ENCODE data around the gene ZSWIM9. TPM values are rescaled to one million over a fixed set of nuclear protein-coding genes. Genes with fewer than 3 reads are reported as not detected.

ZSWIM9 gene
- total RNA-seq, 1 donor from 2014 or later = 9.7 TPM

DNA sequence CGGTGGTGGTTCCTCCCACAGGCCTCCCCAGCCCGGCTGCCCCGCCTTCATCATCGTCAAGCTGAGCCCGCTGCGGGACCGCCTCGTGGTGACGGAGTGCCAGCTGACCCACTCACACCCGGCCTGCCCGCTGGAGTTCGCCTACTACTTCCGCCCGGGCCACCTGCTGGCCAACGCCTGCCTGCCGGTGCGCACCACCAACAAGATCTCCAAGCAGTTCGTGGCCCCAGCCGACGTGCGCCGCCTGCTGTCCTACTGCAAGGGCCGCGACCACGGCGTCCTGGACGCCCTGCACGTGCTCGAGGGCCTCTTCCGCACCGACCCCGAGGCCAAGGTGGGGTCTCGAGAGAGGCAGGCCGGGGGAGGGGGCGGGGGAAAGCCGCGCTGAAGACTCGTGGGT is 12.0 kb downstream of the ZSWIM9 start:
- Mint-ChIP-seq H3K4me1 (ENCODE audit: low read depth) (no peaks in the 10 kb centered on the region), H3K27me3 (ENCODE audit: low read depth) (no peaks in the 10 kb centered on the region), H3K4me3 (ENCODE audit: low read depth) (no peak overlapping the region), H3K9me3 (peaks cover 10% of the 10 kb centered on the region), H3K36me3 (ENCODE audit: low read depth) (peaks cover 54% of the 10 kb centered on the region), H3K27ac (no peak overlapping the region)
- no peak for DNase-seq (ENCODE audit: low spot score)
- intact Hi-C loops (cut with micrococcal nuclease) = no loop called here

DNA sequence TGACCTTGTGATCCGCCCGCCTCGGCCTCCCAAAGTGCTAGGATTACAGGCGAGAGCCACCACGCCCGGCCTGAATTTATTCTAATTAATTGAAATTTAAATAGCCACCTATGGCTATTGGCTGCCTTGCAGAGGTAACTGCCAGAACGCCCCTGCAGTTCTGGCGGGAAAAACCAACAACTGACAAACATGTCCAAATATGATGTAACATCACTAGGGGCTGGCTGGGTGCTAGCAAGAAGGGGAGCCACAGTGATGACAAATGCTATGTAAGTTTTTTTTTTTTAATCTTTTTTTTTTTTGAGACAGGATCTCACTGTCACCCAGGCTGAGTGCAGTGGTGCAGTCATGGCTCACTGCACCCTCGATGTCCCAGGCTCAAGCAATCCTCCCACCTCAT is 12.9 kb downstream of the ZSWIM9 start:
- Mint-ChIP-seq H3K36me3 (ENCODE audit: low read depth) (peaks cover 60% of the 10 kb centered on the region), H3K4me3 (ENCODE audit: low read depth) (no peak overlapping the region), H3K27ac (no peak overlapping the region), H3K4me1 (ENCODE audit: low read depth) (no peaks in the 10 kb centered on the region), H3K9me3 (peaks cover 10% of the 10 kb centered on the region), H3K27me3 (ENCODE audit: low read depth) (no peaks in the 10 kb centered on the region)
- intact Hi-C loops (cut with micrococcal nuclease) = no loop called here
- DNase-seq (ENCODE audit: low spot score) = no peak

DNA sequence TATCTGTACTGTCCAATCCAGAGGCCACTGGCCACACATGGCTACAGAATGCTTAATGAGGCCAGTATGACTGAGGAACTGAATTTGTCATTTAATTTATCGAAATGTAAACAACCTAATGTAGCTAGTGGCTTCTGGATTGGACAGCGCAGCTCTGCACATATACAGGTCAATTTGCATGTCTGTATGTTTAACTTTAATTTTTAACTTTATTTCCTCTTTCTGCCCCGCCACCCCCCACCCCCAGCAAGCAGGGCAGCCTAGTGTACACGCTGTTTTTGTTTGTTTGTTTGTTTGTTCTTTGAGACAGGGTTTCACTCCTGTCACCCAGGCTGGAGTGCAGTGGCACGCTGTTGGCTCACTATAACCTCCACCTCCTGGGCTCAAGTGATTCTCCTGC is 15.5 kb downstream of the ZSWIM9 start:
- H3K4me1 Mint-ChIP-seq (ENCODE audit: low read depth) = no peaks in the 10 kb centered on the region

GRCh38 chr19:48186541-48186991 is 16.1 kb downstream of the ZSWIM9 start:
- peaks cover 55% of the 10 kb centered on the region for H3K36me3 Mint-ChIP-seq (ENCODE audit: low read depth)
- no peak overlapping the region for H3K27ac Mint-ChIP-seq
- H3K4me3 Mint-ChIP-seq (ENCODE audit: low read depth) = no peak overlapping the region
- H3K27me3 Mint-ChIP-seq (ENCODE audit: low read depth) = no peaks in the 10 kb centered on the region
- peaks cover 3% of the 10 kb centered on the region for H3K9me3 Mint-ChIP-seq
- intact Hi-C loops (cut with micrococcal nuclease) = no loop called here
- no peaks in the 10 kb centered on the region for H3K4me1 Mint-ChIP-seq (ENCODE audit: low read depth)
- no peak for DNase-seq (ENCODE audit: low spot score)

More for the DNA sequence above, 15.5 kb downstream of the ZSWIM9 start:
- Mint-ChIP-seq H3K9me3 (peaks cover 8% of the 10 kb centered on the region), H3K4me3 (ENCODE audit: low read depth) (no peak overlapping the region), H3K27me3 (ENCODE audit: low read depth) (no peaks in the 10 kb centered on the region), H3K27ac (no peak overlapping the region), H3K36me3 (ENCODE audit: low read depth) (peaks cover 59% of the 10 kb centered on the region)
- intact Hi-C loops (cut with micrococcal nuclease) = no loop called here
- no peak for DNase-seq (ENCODE audit: low spot score)

GRCh38 chr19:48190288-48190884 is 19.9 kb downstream of the ZSWIM9 start:
- H3K36me3 Mint-ChIP-seq (ENCODE audit: low read depth) = peaks cover 30% of the 10 kb centered on the region
- H3K4me3 Mint-ChIP-seq (ENCODE audit: low read depth) = no peak overlapping the region
- H3K9me3 Mint-ChIP-seq = no peaks in the 10 kb centered on the region
- H3K4me1 Mint-ChIP-seq (ENCODE audit: low read depth) = no peaks in the 10 kb centered on the region
- no peak for DNase-seq (ENCODE audit: low spot score)
- intact Hi-C loops (cut with micrococcal nuclease) = no loop called here
- no peak overlapping the region for H3K27ac Mint-ChIP-seq
- H3K27me3 Mint-ChIP-seq (ENCODE audit: low read depth) = no peaks in the 10 kb centered on the region

GRCh38 chr19:48190885-48191284 is 20.4 kb downstream of the ZSWIM9 start:
- H3K4me1 Mint-ChIP-seq (ENCODE audit: low read depth) = no peaks in the 10 kb centered on the region
- no peaks in the 10 kb centered on the region for H3K9me3 Mint-ChIP-seq
- H3K27ac Mint-ChIP-seq = no peak overlapping the region
- intact Hi-C loops (cut with micrococcal nuclease) = no loop called here
- no peak for DNase-seq (ENCODE audit: low spot score)
- no peaks in the 10 kb centered on the region for H3K27me3 Mint-ChIP-seq (ENCODE audit: low read depth)
- no peak overlapping the region for H3K4me3 Mint-ChIP-seq (ENCODE audit: low read depth)
- H3K36me3 Mint-ChIP-seq (ENCODE audit: low read depth) = peaks cover 30% of the 10 kb centered on the region

- H3K27ac Mint-ChIP-seq = no peak overlapping the region
- DNase-seq (ENCODE audit: low spot score) = no peak
- H3K9me3 Mint-ChIP-seq = no peaks in the 10 kb centered on the region
- H3K4me1 Mint-ChIP-seq (ENCODE audit: low read depth) = peaks cover 2% of the 10 kb centered on the region
- intact Hi-C loops (cut with micrococcal nuclease) = no loop called here
- H3K36me3 Mint-ChIP-seq (ENCODE audit: low read depth) = peaks cover 25% of the 10 kb centered on the region
- no peaks in the 10 kb centered on the region for H3K27me3 Mint-ChIP-seq (ENCODE audit: low read depth)
- H3K4me3 Mint-ChIP-seq (ENCODE audit: low read depth) = no peak overlapping the region
These were observed 22.3 kb downstream of the ZSWIM9 start for GRCh38 chr19:48192750-48193149.

GRCh38 chr19:48194041-48194843 is 23.8 kb downstream of the ZSWIM9 start:
- intact Hi-C loops (cut with micrococcal nuclease) = no loop called here
- Mint-ChIP-seq H3K27me3 (ENCODE audit: low read depth) (no peaks in the 10 kb centered on the region), H3K4me3 (ENCODE audit: low read depth) (no peak overlapping the region), H3K4me1 (ENCODE audit: low read depth) (peaks cover 2% of the 10 kb centered on the region), H3K27ac (no peak overlapping the region), H3K36me3 (ENCODE audit: low read depth) (peaks cover 17% of the 10 kb centered on the region), H3K9me3 (no peaks in the 10 kb centered on the region)
- DNase-seq (ENCODE audit: low spot score) = no peak

GRCh38 chr19:48194844-48195830 is 24.7 kb downstream of the ZSWIM9 start:
- H3K4me3 Mint-ChIP-seq (ENCODE audit: low read depth) = no peak overlapping the region
- no peak overlapping the region for H3K27ac Mint-ChIP-seq
- peaks cover 2% of the 10 kb centered on the region for H3K4me1 Mint-ChIP-seq (ENCODE audit: low read depth)
- no peaks in the 10 kb centered on the region for H3K27me3 Mint-ChIP-seq (ENCODE audit: low read depth)
- peaks cover 12% of the 10 kb centered on the region for H3K36me3 Mint-ChIP-seq (ENCODE audit: low read depth)
- no peaks in the 10 kb centered on the region for H3K9me3 Mint-ChIP-seq
- DNase-seq (ENCODE audit: low spot score) = no peak
- intact Hi-C loops (cut with micrococcal nuclease) = no loop called here

DNA sequence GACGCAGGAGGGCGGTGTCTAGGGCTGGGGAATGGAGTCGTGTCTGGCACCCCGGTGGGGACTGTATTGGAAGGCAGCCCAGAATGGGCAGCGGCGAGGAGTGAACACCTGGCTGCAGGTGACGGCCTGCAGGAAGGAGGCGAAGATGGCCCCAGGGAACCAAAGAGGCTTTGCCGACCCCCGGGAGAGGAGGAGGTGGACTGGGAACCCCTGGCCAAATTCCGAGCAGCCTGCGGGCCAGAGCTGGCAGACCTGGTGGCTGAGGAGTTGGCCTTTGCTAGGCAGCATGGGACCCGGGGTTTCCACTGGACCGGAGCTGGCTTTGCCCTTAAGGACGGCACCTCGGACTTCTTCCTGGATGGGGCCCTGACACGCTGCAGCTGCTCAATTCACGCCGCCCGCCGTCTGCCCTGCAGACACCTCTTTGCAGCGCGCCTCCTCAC is 25.9 kb downstream of the ZSWIM9 start:
- Mint-ChIP-seq H3K4me3 (ENCODE audit: low read depth) (no peak overlapping the region), H3K27me3 (ENCODE audit: low read depth) (no peaks in the 10 kb centered on the region), H3K36me3 (ENCODE audit: low read depth) (peaks cover 4% of the 10 kb centered on the region), H3K9me3 (no peaks in the 10 kb centered on the region), H3K27ac (no peak overlapping the region), H3K4me1 (ENCODE audit: low read depth) (peaks cover 2% of the 10 kb centered on the region)
- intact Hi-C loops (cut with micrococcal nuclease) = no loop called here
- no peak for DNase-seq (ENCODE audit: low spot score)

- DNase-seq (ENCODE audit: low spot score) = no peak
- intact Hi-C loops (cut with micrococcal nuclease) = no loop called here
- Mint-ChIP-seq H3K36me3 (ENCODE audit: low read depth) (no peaks in the 10 kb centered on the region), H3K4me3 (ENCODE audit: low read depth) (no peak overlapping the region), H3K27me3 (ENCODE audit: low read depth) (no peaks in the 10 kb centered on the region), H3K4me1 (ENCODE audit: low read depth) (peaks cover 4% of the 10 kb centered on the region), H3K27ac (no peak overlapping the region), H3K9me3 (no peaks in the 10 kb centered on the region)
These were observed 26.6 kb downstream of the ZSWIM9 start for GRCh38 chr19:48196933-48197665.

- Mint-ChIP-seq H3K36me3 (ENCODE audit: low read depth) (peaks cover 19% of the 10 kb centered on the region), H3K9me3 (no peaks in the 10 kb centered on the region), H3K4me1 (ENCODE audit: low read depth) (peaks cover 7% of the 10 kb centered on the region), H3K4me3 (ENCODE audit: low read depth) (no peak overlapping the region), H3K27me3 (ENCODE audit: low read depth) (no peaks in the 10 kb centered on the region), H3K27ac (no peak overlapping the region)
- DNase-seq (ENCODE audit: low spot score) = no peak
- intact Hi-C loops (cut with micrococcal nuclease) = no loop called here
These were observed 32.8 kb downstream of the ZSWIM9 start for GRCh38 chr19:48203222-48203793.

Data from activated T-helper 2 cell treated with anti-CD3 and anti-CD28 coated beads, Interferon-gamma antibody, Interleukin-2, Interleukin-4, amounts not matched to agents 10 μg/mL and 5 μg/mL and 100 μg/mL, durations not matched to agents 14 hours and 24 hours and 36 hours (primary cell).